ENCODE data around the gene ZCCHC14. TPM values are rescaled to one million over a fixed set of nuclear protein-coding genes. Genes with fewer than 3 reads are reported as not detected.

The ZCCHC14 gene
- total RNA-seq, 4 donors from 2014 or later: 8.3 to 19.6 (median 14.7) TPM

- no peak for TF ChIP-seq CTCF (IDR thresholded peaks at IDR 0.05)
- no peaks in the 10 kb centered on the region for H3K27me3 ChIP-seq
- no peak overlapping the region for H3K27ac ChIP-seq
- peaks cover 0 to 11% (median 0%) of the 10 kb centered on the region in 3 donors for H3K36me3 ChIP-seq
- no peak overlapping the region for H3K4me3 ChIP-seq
- intact Hi-C loops (cut with DNase I): no loop called here
- no peaks in the 10 kb centered on the region for H3K9me3 ChIP-seq
- no peak for DNase-seq
- WGBS, 2 donors: 92 to 94% methylated on average over 10 to 11 of the region's 11 CpGs
- H3K4me1 ChIP-seq: peaks cover 19 to 73% (median 30%) of the 10 kb centered on the region in 3 donors
Measured at GRCh38 chr16:87469169-87469568, 23.7 kb downstream of the ZCCHC14 start.

GRCh38 chr16:87468550-87468949, 24.3 kb downstream of the ZCCHC14 start:
- no peak overlapping the region for H3K27ac ChIP-seq
- 80 to 94% methylated on average over 5 to 8 of the region's 8 CpGs for WGBS, 2 donors
- peaks cover 19 to 75% (median 36%) of the 10 kb centered on the region in 3 donors for H3K4me1 ChIP-seq
- H3K36me3 ChIP-seq: peaks cover 0 to 5% (median 0%) of the 10 kb centered on the region in 3 donors
- TF ChIP-seq CTCF (IDR thresholded peaks at IDR 0.05) (no peak), POLR2A (IDR thresholded peaks at IDR 0.05) (no peak)
- no peak overlapping the region for H3K4me3 ChIP-seq
- intact Hi-C loops (cut with DNase I): no loop called here
- H3K9me3 ChIP-seq: no peaks in the 10 kb centered on the region
- DNase-seq: no peak
- H3K27me3 ChIP-seq: no peaks in the 10 kb centered on the region

- WGBS, 2 donors: 78 to 80% methylated on average over 8 of the region's 8 CpGs
- H3K4me1 ChIP-seq: peaks cover 19 to 83% (median 46%) of the 10 kb centered on the region in 3 donors
- no peak for TF ChIP-seq POLR2A (IDR thresholded peaks at IDR 0.05)
- TF ChIP-seq CTCF (IDR thresholded peaks at IDR 0.05): no peak
Measured at GRCh38 chr16:87466975-87467501, 25.8 kb downstream of the ZCCHC14 start.

GRCh38 chr16:87465879-87466278, 26.9 kb downstream of the ZCCHC14 start:
- 73 to 75% methylated on average over 14 to 15 of the region's 15 CpGs for WGBS, 2 donors
- no peak for DNase-seq
- H3K9me3 ChIP-seq: no peaks in the 10 kb centered on the region
- H3K4me1 ChIP-seq: peaks cover 23 to 83% (median 52%) of the 10 kb centered on the region in 3 donors
- H3K4me3 ChIP-seq: peak overlapping the region in 1 of 4 donors; percentile 52
- no peaks in the 10 kb centered on the region for H3K36me3 ChIP-seq
- no peak for TF ChIP-seq POLR2A (IDR thresholded peaks at IDR 0.05)
- peak overlapping the region; percentile 64 to 94 (median 88) for H3K27ac ChIP-seq
- intact Hi-C loops (cut with DNase I): no loop called here
- H3K27me3 ChIP-seq: no peaks in the 10 kb centered on the region

More at GRCh38 chr16:87466975-87467501, 25.8 kb downstream of the ZCCHC14 start:
- Histone ChIP-seq H3K27me3 (no peaks in the 10 kb centered on the region), H3K4me3 (no peak overlapping the region), H3K9me3 (no peaks in the 10 kb centered on the region), H3K27ac (peak overlapping the region in 2 of 4 donors; percentile 34 to 91), H3K36me3 (no peaks in the 10 kb centered on the region)
- intact Hi-C loops (cut with DNase I): no loop called here
- DNase-seq: no peak

GRCh38 chr16:87465306-87465705, 27.5 kb downstream of the ZCCHC14 start:
- intact Hi-C loops (cut with DNase I): no loop called here
- H3K27me3 ChIP-seq: no peaks in the 10 kb centered on the region
- H3K9me3 ChIP-seq: no peaks in the 10 kb centered on the region
- H3K36me3 ChIP-seq: peaks cover 0 to under 1% (median 0%) of the 10 kb centered on the region in 3 donors
- WGBS, 2 donors: 5 to 14% methylated on average over 7 to 8 of the region's 8 CpGs
- peaks cover 23 to 80% (median 52%) of the 10 kb centered on the region in 3 donors for H3K4me1 ChIP-seq
- TF ChIP-seq POLR2A (IDR thresholded peaks at IDR 0.05) (no peak), CTCF (IDR thresholded peaks at IDR 0.05) (no peak)
- peak overlapping the region; percentile 64 to 94 (median 88) for H3K27ac ChIP-seq
- peak overlapping the region in 1 of 4 donors; percentile 52 for H3K4me3 ChIP-seq
- peak; percentile 21 for DNase-seq

Data from esophagus squamous epithelium (tissue), 5 donors.